H1 (cell line): ENCODE results near the gene SMARCA2. TPM values are rescaled to one million over a fixed set of nuclear protein-coding genes. Genes with fewer than 3 reads are reported as not detected.
A peak's percentile ranks its signal among the peaks of the same experiment; 100 is the strongest.

Experiments used
- CTCF ChIA-PET: fragments of 300-600 bp; sonication (Branson Sonifier 250); formaldehyde crosslinking; loops from one replicate; lab custom pipeline; 2021; ENCODE audit not compliant: partially characterized antibody; lab: Charles Lee
- POLR2A ChIA-PET: fragments of 300-600 bp; sonication (Branson Sonifier 250); formaldehyde crosslinking; loops from one replicate; lab custom pipeline; 2021; ENCODE audit warnings: inconsistent platforms; ENCODE audit not compliant: partially characterized antibody; lab: Charles Lee
- DNase-seq, 2 experiments: peaks; one replicate each; pipeline versions ENCODE4 v3.0.0 to v3.0.0-alpha.2; 2010 to 2022; ENCODE audit warnings: low spot score in 2 of 2, low read depth in 1 of 2, mixed read lengths in 1 of 2
- FAIRE-seq: peaks from 2 replicates; lab custom pipeline; 2011; peaks lifted over from hg19 to GRCh38; lab: Jason Lieb, UNC
- H2AFZ ChIP-seq: 2 replicates; pipeline ENCODE4 v1.8.1; 2012; ENCODE audit warnings: low read length, inconsistent platforms
- H2AK5ac ChIP-seq: 2 replicates; pipeline ENCODE4 v1.6.1; 2013; ENCODE audit warnings: low read depth, low read length
- H2BK120ac ChIP-seq: replicated peaks from 2 replicates; pipeline ENCODE3; 2013; ENCODE audit warnings: low read depth, low read length, inconsistent platforms
- H2BK12ac ChIP-seq: 2 replicates; pipeline ENCODE4 v1.6.1; 2013; ENCODE audit warnings: low read depth, low read length
- H2BK15ac ChIP-seq: 2 replicates; pipeline ENCODE4 v1.6.1; 2013; ENCODE audit warnings: low read length
- H2BK20ac ChIP-seq: 2 replicates; pipeline ENCODE4 v1.6.1; 2013; ENCODE audit warnings: low read length
- H2BK5ac ChIP-seq: 2 replicates; pipeline ENCODE4 v1.6.1; 2013; ENCODE audit warnings: low read depth, low read length
- H3K14ac ChIP-seq: 2 replicates; pipeline ENCODE4 v1.6.1; 2013; ENCODE audit warnings: inconsistent platforms; ENCODE audit not compliant: insufficient read length
- H3K18ac ChIP-seq: 2 replicates; pipeline ENCODE4 v1.6.1; 2013; ENCODE audit warnings: low read length; ENCODE audit errors: extremely low read depth
- H3K23ac ChIP-seq: 2 replicates; pipeline ENCODE4 v1.6.1; 2013; ENCODE audit warnings: inconsistent platforms; ENCODE audit not compliant: insufficient read length
- H3K23me2 ChIP-seq: 2 replicates; pipeline ENCODE4 v1.6.1; 2013; ENCODE audit warnings: low read depth, low read length
- H3K27ac ChIP-seq: 2 replicates; pipeline ENCODE4 v1.6.1; 2011; ENCODE audit warnings: low read depth, low read length, inconsistent platforms
- H3K27me3 ChIP-seq, 4 experiments: replicated peaks in 1 of 4; 1 replicate in 1 of 4; 2 replicates in 3 of 4; pipeline versions ENCODE4 v1.6.1 to v1.8.1; 2011 to 2013; ENCODE audit warnings: low read length in 3 of 4, mild to moderate bottlenecking in 3 of 4, inconsistent platforms in 2 of 4, mixed read lengths in 2 of 4, moderate library complexity in 1 of 4; ENCODE audit not compliant: control insufficient read depth in 3 of 4, insufficient read depth in 3 of 4; ENCODE audit errors: extremely low read depth in 1 of 4
- H3K36me3 ChIP-seq, 4 experiments: 2 replicates each; pipeline versions ENCODE4 v1.6.1 to v1.8.1; 2011 to 2013; ENCODE audit warnings: mild to moderate bottlenecking in 4 of 4, low read length in 3 of 4, moderate library complexity in 2 of 4, control low read depth in 1 of 4, inconsistent platforms in 1 of 4; ENCODE audit not compliant: insufficient read depth in 4 of 4, control insufficient read depth in 2 of 4
- H3K4ac ChIP-seq: replicated peaks from 2 replicates; pipeline ENCODE3; 2013; ENCODE audit warnings: low read length, low read depth, mixed read lengths, inconsistent platforms; ENCODE audit not compliant: insufficient read length
- H3K4me1 ChIP-seq, 4 experiments: replicated peaks in 1 of 4; 1 replicate in 1 of 4; 2 replicates in 3 of 4; pipeline versions ENCODE4 v1.6.1 to v1.8.1; 2011 to 2013; ENCODE audit warnings: low read length in 3 of 4, inconsistent platforms in 2 of 4, mixed read lengths in 1 of 4; ENCODE audit not compliant: insufficient read depth in 4 of 4, control insufficient read depth in 3 of 4
- H3K4me2 ChIP-seq, 2 experiments: 2 replicates each; pipeline versions ENCODE4 v1.6.1 to v1.8.1; 2011 to 2013; ENCODE audit warnings: low read depth in 2 of 2, low read length in 2 of 2, control low read depth in 1 of 2, inconsistent platforms in 1 of 2, mild to moderate bottlenecking in 1 of 2; ENCODE audit not compliant: insufficient read depth in 1 of 2
- H3K4me3 ChIP-seq, 4 experiments: fragments of 200-600, 300-600 bp in 1 of 4; sonication (generic), shearing (Covaris generic), sonication (Bioruptor Twin) in 1 of 4; 2 replicates each; pipeline versions ENCODE4 v1.5.1 to v1.8.1; 2011 to 2016; ENCODE audit warnings: low read length in 4 of 4, low read depth in 3 of 4, control low read depth in 2 of 4, inconsistent platforms in 2 of 4, mild to moderate bottlenecking in 2 of 4, mixed read lengths in 1 of 4, moderate library complexity in 1 of 4; ENCODE audit not compliant: insufficient read depth in 2 of 4; ENCODE audit errors: extremely low read depth in 1 of 4
- H3K56ac ChIP-seq: replicated peaks from 2 replicates; pipeline ENCODE3; 2013; ENCODE audit warnings: low read depth, mild to moderate bottlenecking, mixed read lengths, low read length, inconsistent platforms; ENCODE audit not compliant: insufficient read length
- H3K79me1 ChIP-seq: 2 replicates; pipeline ENCODE4 v1.6.1; 2013; ENCODE audit warnings: low read depth, low read length, control low read depth
- H3K79me2 ChIP-seq, 2 experiments: 2 replicates each; pipeline versions ENCODE4 v1.6.1 to v1.8.1; 2012 to 2013; ENCODE audit warnings: low read length in 2 of 2, mild to moderate bottlenecking in 2 of 2, inconsistent platforms in 1 of 2; ENCODE audit not compliant: insufficient read depth in 2 of 2, control insufficient read depth in 1 of 2
- H3K9ac ChIP-seq, 4 experiments: replicated peaks in 1 of 4; 1 replicate in 1 of 4; 2 replicates in 3 of 4; pipeline versions ENCODE4 v1.6.1 to v1.8.1; 2011 to 2013; ENCODE audit warnings: low read depth in 3 of 4, low read length in 3 of 4, control low read depth in 2 of 4, mild to moderate bottlenecking in 2 of 4, moderate library complexity in 2 of 4, inconsistent platforms in 1 of 4; ENCODE audit errors: extremely low read depth in 1 of 4
- H3K9me3 ChIP-seq, 2 experiments: 2 replicates each; pipeline versions ENCODE4 v1.6.1 to v1.8.1; 2012 to 2013; ENCODE audit warnings: mild to moderate bottlenecking in 2 of 2, moderate library complexity in 2 of 2, control low read depth in 1 of 2, inconsistent platforms in 1 of 2, low read depth in 1 of 2, low read length in 1 of 2, mixed read lengths in 1 of 2; ENCODE audit not compliant: insufficient read depth in 2 of 2
- H4K20me1 ChIP-seq, 2 experiments: replicated peaks in 1 of 2; 2 replicates each; pipeline versions ENCODE3 to v1.8.1; 2011 to 2013; ENCODE audit warnings: inconsistent platforms in 2 of 2, low read length in 2 of 2, mild to moderate bottlenecking in 1 of 2; ENCODE audit not compliant: insufficient read depth in 2 of 2, control insufficient read depth in 1 of 2
- H4K5ac ChIP-seq: 2 replicates; pipeline ENCODE4 v1.6.1; 2013; ENCODE audit warnings: low read length, low read depth, mixed read lengths, inconsistent platforms; ENCODE audit not compliant: insufficient read length
- H4K8ac ChIP-seq: 2 replicates; pipeline ENCODE4 v1.8.0; 2013; ENCODE audit warnings: mild to moderate bottlenecking, moderate library complexity, low read length, inconsistent platforms; ENCODE audit not compliant: insufficient read depth; ENCODE audit errors: extremely low read depth
- H4K91ac ChIP-seq: replicated peaks from 2 replicates; pipeline ENCODE3; 2013; ENCODE audit warnings: low read length, mixed read lengths, inconsistent platforms; ENCODE audit not compliant: insufficient read length
- CBX5 ChIP-seq: fragments of 300-800, 300-1000 bp; sonication (generic); IDR thresholded peaks from 2 replicates; pipeline ENCODE4 v1.7.1; 2016; ENCODE audit warnings: antibody characterized with exemption, low read length, low read depth
- CHD2 ChIP-seq: IDR thresholded peaks from 2 replicates; pipeline ENCODE4 v1.6.1; 2012; ENCODE audit warnings: low read length, improper control_type of control experiment
- CTCF ChIP-seq, 3 experiments: IDR thresholded peaks; 1 replicate in 2 of 3; 2 replicates in 1 of 3; pipeline versions ENCODE4 v1.5.1 to v1.6.1; 2011; ENCODE audit warnings: low read length in 3 of 3, mild to moderate bottlenecking in 3 of 3, inconsistent platforms in 2 of 3, low read depth in 1 of 3, moderate library complexity in 1 of 3; ENCODE audit not compliant: insufficient read depth in 1 of 3; ENCODE audit errors: control extremely low read depth in 1 of 3
- EP300 ChIP-seq, 2 experiments: IDR thresholded peaks; 1 replicate in 1 of 2; 2 replicates in 1 of 2; pipeline ENCODE4 v1.6.1; 2011 to 2012; ENCODE audit warnings: low read depth in 2 of 2, low read length in 2 of 2, mild to moderate bottlenecking in 2 of 2, borderline replicate concordance in 1 of 2, inconsistent platforms in 1 of 2, moderate library complexity in 1 of 2
- GTF2F1 ChIP-seq: IDR thresholded peaks from 2 replicates; pipeline ENCODE4 v1.6.1; 2012; ENCODE audit warnings: low read depth, low read length, improper control_type of control experiment, borderline replicate concordance
- JUND ChIP-seq: IDR thresholded peaks from 2 replicates; pipeline ENCODE4 v1.6.1; 2011; ENCODE audit warnings: mild to moderate bottlenecking, improper control_type of control experiment, low read length
- RXRA ChIP-seq: IDR thresholded peaks from 2 replicates; pipeline ENCODE4 v1.6.1; 2011; ENCODE audit warnings: low read depth, mild to moderate bottlenecking, low read length, moderate library complexity; ENCODE audit not compliant: insufficient read depth
- SUZ12 ChIP-seq: fragments of 200-600 bp; sonication (generic); IDR thresholded peaks from 2 replicates; pipeline ENCODE4 v1.6.1; 2012; ENCODE audit warnings: mild to moderate bottlenecking, inconsistent platforms, low read length, moderate library complexity, mixed read lengths
- WGBS, 2 experiments: shearing (Covaris generic) in 1 of 2; methylation state at CpG; one replicate each; pipeline versions ENCODE4 v1.1.6 to v1.1.7; 2013 to 2015; ENCODE audit warnings: low lambda C conversion rate in 2 of 2, mixed read lengths in 2 of 2, inconsistent platforms in 1 of 2, low coverage in 1 of 2, missing lambda C conversion rate in 1 of 2; ENCODE audit not compliant: insufficient replicate concordance in 2 of 2, insufficient coverage in 1 of 2, insufficient read length in 1 of 2; ENCODE audit errors: extremely low coverage in 1 of 2, missing lambda C conversion rate in 1 of 2; 5-methylcytosine and 5-hydroxymethylcytosine counted together
- polyA plus RNA-seq, 7 experiments: library from polyadenylated mRNA; depleted of rRNA in 3 of 7; stranded (reverse) in 5 of 7; unstranded in 2 of 7; fragments of >200 nt in 5 of 7; fragments of 200-250 nt in 2 of 7; gene quantifications; 1 replicate in 5 of 7; 2 replicates in 1 of 7; 4 replicates in 1 of 7; pipeline versions ENCODE4 v1.2.1 to v1.2.3, GENCODE V29; 2011 to 2013; ENCODE audit warnings: missing spikeins in 2 of 7, mixed read lengths in 2 of 7
- total RNA-seq: library from RNA; stranded (reverse); fragmentation: NEBNext Ultra II Directional; extraction: Animal tissue kit (Norgen Biotek cat#: 25700); gene quantifications from 2 replicates; pipeline ENCODE4 v1.2.1, GENCODE V29; 2021

Gene SMARCA2
- total and polyA plus RNA-seq, 2 of the 8 experiments (the other 6 are each of a cell fraction or from before 2014, with no cell fraction given), result 6.3 to 21.7 TPM

- H3K36me3 ChIP-seq, result no peaks in the 10 kb centered on the region
- ChIA-PET POLR2A (no interaction called here), CTCF (interaction anchor here (0.8 to 1.5 kb wide), 2 partner anchors 10 to 15 kb away, joined by 3 to 5 read pairs; no protein-coding TSS in a partner anchor)
- WGBS, 2 experiments, result 79% methylated on average over 6 of the region's 6 CpGs; no CpG with 5 or more reads in 1 of the 2 experiments
- H3K9me3 ChIP-seq, result no peaks in the 10 kb centered on the region
- H2BK5ac ChIP-seq, result no peak overlapping the region
- H3K14ac ChIP-seq, result no peak overlapping the region
- H3K23ac ChIP-seq, result no peak overlapping the region
- no peak overlapping the region for H3K9ac ChIP-seq
- H2AFZ ChIP-seq, result peak overlapping the region; percentile 44; the same call in 1 of the 2 replicates
- H2BK20ac ChIP-seq, result no peak overlapping the region
- H3K4me3 ChIP-seq, result no peak overlapping the region
- no peak overlapping the region for H4K5ac ChIP-seq
- peak overlapping the region; percentile 39; the same call in 1 of the 2 replicates for H3K18ac ChIP-seq
- TF ChIP-seq CBX5, result no peak
- no peak for TF ChIP-seq EP300 (IDR thresholded peaks at IDR 0.05; ENCODE audit: borderline replicate concordance in 1 of 2, low read depth in 2 of 2, low read length in 2 of 2)
- no peak for TF ChIP-seq RXRA
- no peak for TF ChIP-seq JUND
- no peak for TF ChIP-seq CHD2
- TF ChIP-seq GTF2F1, result no peak
- TF ChIP-seq SUZ12, result no peak
- TF ChIP-seq CTCF (IDR thresholded peaks at IDR 0.05; ENCODE audit: control extremely low read depth in 1 of 3, insufficient read depth in 1 of 3, low read depth in 1 of 3, low read length in 3 of 3), result no peak
- no peak overlapping the region for H2AK5ac ChIP-seq
- no peaks in the 10 kb centered on the region for H3K27me3 ChIP-seq
- FAIRE-seq (peak; percentile 19), DNase-seq (no peak)
- H4K20me1 ChIP-seq, result no peaks in the 10 kb centered on the region
- H2BK12ac ChIP-seq, result no peak overlapping the region
- H3K23me2 ChIP-seq, result no peaks in the 10 kb centered on the region
- no peak overlapping the region for H3K27ac ChIP-seq
- no peak overlapping the region for H4K8ac ChIP-seq
- H2BK15ac ChIP-seq, result no peak overlapping the region; the same call in 1 of the 2 replicates
- no peak overlapping the region for H2BK120ac ChIP-seq
- no peaks in the 10 kb centered on the region for H3K79me1 ChIP-seq
- H4K91ac ChIP-seq, result no peak overlapping the region
- H3K79me2 ChIP-seq, result no peaks in the 10 kb centered on the region
- no peak overlapping the region for H3K4me2 ChIP-seq
- no peaks in the 10 kb centered on the region for H3K4me1 ChIP-seq
- no peak overlapping the region for H3K56ac ChIP-seq
- no peak overlapping the region for H3K4ac ChIP-seq
Observed at GRCh38 chr9:2213830-2214468, 198.8 kb downstream of the SMARCA2 start.
